IMR-90 (cell line): ENCODE measurements around the gene MMP24. TPM values are rescaled to one million over a fixed set of nuclear protein-coding genes. Genes with fewer than 3 reads are reported as not detected.

Experiments
- ATAC-seq: fragments of 200-7000 bp; cut with Tn5 transposase; 2 replicates; pipeline ENCODE4 v1.9.1; 2020; ENCODE audit warnings: low read depth, mild to moderate bottlenecking, moderate library complexity
- BruUV-seq: library from RNA; stranded (reverse); fragments of 400-500 nt; replicated peaks from 2 replicates; lab custom pipeline; 2021; lab: Mats Ljungman, UMichigan
- CTCF ChIA-PET: fragments of 300-600 bp; formaldehyde crosslinking; extraction: SDS; loops from one replicate; lab custom pipeline; 2021; ENCODE audit warnings: antibody characterized with exemption; lab: Yijun Ruan, JAX
- POLR2A ChIA-PET: fragments of 300-600 bp; sonication (Branson Sonifier 250); formaldehyde crosslinking; loops from one replicate; lab custom pipeline; 2022; ENCODE audit warnings: antibody characterized with exemption; ENCODE audit not compliant: unreplicated experiment; lab: Charles Lee
- DNase-seq: peaks from one replicate; pipeline ENCODE4 v3.0.0; 2013
- H2AFZ ChIP-seq: replicated peaks from 2 replicates; pipeline ENCODE3; 2013; ENCODE audit warnings: low read length, mild to moderate bottlenecking; ENCODE audit not compliant: poor library complexity
- H2AK5ac ChIP-seq: 2 replicates; pipeline ENCODE4 v1.6.1; 2013; ENCODE audit warnings: low read depth, low read length, inconsistent platforms
- H2AK9ac ChIP-seq: replicated peaks from 2 replicates; pipeline ENCODE3; 2013; ENCODE audit warnings: mild to moderate bottlenecking, low read depth, low read length, moderate library complexity; ENCODE audit not compliant: poor library complexity
- H2BK120ac ChIP-seq: 2 replicates; pipeline ENCODE4 v1.6.1; 2013; ENCODE audit warnings: low read depth, low read length, inconsistent platforms
- H2BK15ac ChIP-seq: 3 replicates; pipeline ENCODE4 v1.6.1; 2013; ENCODE audit warnings: low read depth, low read length, inconsistent platforms
- H2BK20ac ChIP-seq: 2 replicates; pipeline ENCODE4 v1.6.1; 2013; ENCODE audit warnings: low read depth, mild to moderate bottlenecking, inconsistent platforms, low read length, moderate library complexity
- H2BK5ac ChIP-seq: 2 replicates; pipeline ENCODE4 v1.6.1; 2013; ENCODE audit warnings: mild to moderate bottlenecking, low read depth, low read length, inconsistent platforms; ENCODE audit not compliant: poor library complexity, severe bottlenecking
- H3K14ac ChIP-seq: replicated peaks from 2 replicates; pipeline ENCODE4 v1.6.1; 2013; ENCODE audit warnings: low read depth, low read length, inconsistent platforms
- H3K18ac ChIP-seq: 2 replicates; pipeline ENCODE4 v1.6.1; 2013; ENCODE audit warnings: low read depth, low read length, control low read depth
- H3K23ac ChIP-seq: 2 replicates; pipeline ENCODE4 v1.6.1; 2013; ENCODE audit warnings: low read depth, low read length, inconsistent platforms
- H3K27ac ChIP-seq: 2 replicates; pipeline ENCODE4 v1.5.1; 2013; ENCODE audit warnings: mild to moderate bottlenecking, control low read depth, low read length; ENCODE audit not compliant: insufficient read depth
- H3K27me3 ChIP-seq: 2 replicates; pipeline ENCODE4 v1.6.1; 2013; ENCODE audit warnings: low read length; ENCODE audit not compliant: control insufficient read depth, insufficient read depth
- H3K36me3 ChIP-seq: 2 replicates; pipeline ENCODE4 v1.6.1; 2013; ENCODE audit warnings: low read length, mixed read lengths; ENCODE audit not compliant: control insufficient read depth, insufficient read depth
- H3K4ac ChIP-seq: 2 replicates; pipeline ENCODE4 v1.6.1; 2013; ENCODE audit warnings: low read depth, low read length, inconsistent platforms
- H3K4me1 ChIP-seq: 2 replicates; pipeline ENCODE4 v1.6.1; 2013; ENCODE audit warnings: low read length, mixed read lengths; ENCODE audit not compliant: control insufficient read depth, insufficient read depth
- H3K4me2 ChIP-seq: 2 replicates; pipeline ENCODE4 v1.6.1; 2013; ENCODE audit warnings: low read depth, mild to moderate bottlenecking, control low read depth, low read length, moderate library complexity
- H3K4me3 ChIP-seq: 2 replicates; pipeline ENCODE4 v1.5.1; 2013; ENCODE audit warnings: low read depth, mild to moderate bottlenecking, control low read depth, low read length, moderate library complexity; ENCODE audit not compliant: insufficient read depth
- H3K56ac ChIP-seq: 2 replicates; pipeline ENCODE4 v1.6.1; 2013; ENCODE audit warnings: low read length, inconsistent platforms; ENCODE audit not compliant: insufficient read depth; ENCODE audit errors: extremely low read depth
- H3K79me1 ChIP-seq, 2 experiments: 2 replicates each; pipeline ENCODE4 v1.6.1; 2013; ENCODE audit warnings: low read length in 2 of 2, inconsistent platforms in 1 of 2, low read depth in 1 of 2
- H3K9ac ChIP-seq: 2 replicates; pipeline ENCODE4 v1.6.1; 2013; ENCODE audit warnings: low read depth, low read length, control low read depth
- H3K9me1 ChIP-seq: 2 replicates; pipeline ENCODE4 v1.6.1; 2013; ENCODE audit warnings: low read length, inconsistent platforms; ENCODE audit not compliant: insufficient read depth
- H3K9me3 ChIP-seq: 2 replicates; pipeline ENCODE4 v1.6.1; 2013; ENCODE audit warnings: low read length; ENCODE audit not compliant: control insufficient read depth, insufficient read depth
- H4K20me1 ChIP-seq: 2 replicates; pipeline ENCODE4 v1.6.1; 2013; ENCODE audit warnings: low read length, inconsistent platforms; ENCODE audit not compliant: insufficient read depth
- H4K5ac ChIP-seq: 2 replicates; pipeline ENCODE4 v1.6.1; 2013; ENCODE audit warnings: mild to moderate bottlenecking, low read depth, low read length, control low read depth
- H4K8ac ChIP-seq, 2 experiments: 2 replicates each; pipeline ENCODE4 v1.6.1; 2013; ENCODE audit warnings: low read depth in 2 of 2, low read length in 2 of 2, control low read depth in 1 of 2, inconsistent platforms in 1 of 2
- H4K91ac ChIP-seq: 2 replicates; pipeline ENCODE4 v1.6.1; 2013; ENCODE audit warnings: low read depth, low read length, inconsistent platforms; ENCODE audit not compliant: insufficient read depth
- BHLHE40 ChIP-seq: fragments of 150-350 bp; IDR thresholded peaks from 2 replicates; pipeline ENCODE4 v1.6.1; 2016; ENCODE audit warnings: mild to moderate bottlenecking, low read depth, low read length
- CEBPB ChIP-seq: IDR thresholded peaks from 2 replicates; pipeline ENCODE4 v1.6.1; 2012; ENCODE audit warnings: low read depth, low read length, improper control_type of control experiment
- CHD1 ChIP-seq: IDR thresholded peaks from 2 replicates; pipeline ENCODE4 v1.6.1; 2012; ENCODE audit warnings: low read depth, low read length, improper control_type of control experiment
- CTCF ChIP-seq: conservative IDR thresholded peaks from 2 replicates; pipeline ENCODE4 v1.5.1; 2012; ENCODE audit warnings: mild to moderate bottlenecking, low read depth, low read length, improper control_type of control experiment
- ELK1 ChIP-seq: fragments of 150-350 bp; IDR thresholded peaks from 2 replicates; pipeline ENCODE4 v1.6.1; 2016; ENCODE audit warnings: low read depth, mild to moderate bottlenecking, low read length, moderate library complexity, borderline replicate concordance
- FOS ChIP-seq: fragments of 150-350 bp; IDR thresholded peaks from 2 replicates; pipeline ENCODE4 v1.6.1; 2016; ENCODE audit warnings: low read depth, low read length
- MAFK ChIP-seq: IDR thresholded peaks from 2 replicates; pipeline ENCODE4 v1.6.1; 2012; ENCODE audit warnings: low read depth, low read length, improper control_type of control experiment
- MAZ ChIP-seq: IDR thresholded peaks from 2 replicates; pipeline ENCODE4 v1.6.1; 2012; ENCODE audit warnings: low read depth, mild to moderate bottlenecking, low read length, improper control_type of control experiment, moderate library complexity, borderline replicate concordance
- MXI1 ChIP-seq: IDR thresholded peaks from 2 replicates; pipeline ENCODE4 v1.6.1; 2012; ENCODE audit warnings: low read depth, mild to moderate bottlenecking, low read length, moderate library complexity, borderline replicate concordance
- NFE2L2 ChIP-seq: fragments of 150-350 bp; IDR thresholded peaks from 2 replicates; pipeline ENCODE4 v1.6.1; 2016; ENCODE audit warnings: low read depth, mild to moderate bottlenecking, low read length
- POLR2A ChIP-seq: IDR thresholded peaks from 2 replicates; pipeline ENCODE4 v1.6.1; 2012; ENCODE audit warnings: mild to moderate bottlenecking, low read depth, low read length
- RAD21 ChIP-seq: IDR thresholded peaks from 2 replicates; pipeline ENCODE4 v1.6.1; 2012; ENCODE audit warnings: low read length, improper control_type of control experiment
- RCOR1 ChIP-seq: IDR thresholded peaks from 2 replicates; pipeline ENCODE4 v1.6.1; 2012; ENCODE audit warnings: mild to moderate bottlenecking, low read length, improper control_type of control experiment; ENCODE audit not compliant: insufficient replicate concordance
- RFX5 ChIP-seq: IDR thresholded peaks from 2 replicates; pipeline ENCODE4 v1.8.0; 2012; ENCODE audit warnings: low read depth, mild to moderate bottlenecking, low read length, moderate library complexity
- SMC3 ChIP-seq: fragments of 150-350 bp; IDR thresholded peaks from 2 replicates; pipeline ENCODE4 v1.6.1; 2016; ENCODE audit warnings: low read depth, mild to moderate bottlenecking, antibody characterized with exemption, low read length, moderate library complexity
- WGBS, 2 experiments: methylation state at CpG; one replicate each; pipeline versions ENCODE4 v1.1.5 to v1.1.7; 2013; ENCODE audit warnings: missing lambda C conversion rate in 2 of 2; ENCODE audit not compliant: insufficient read length in 1 of 2; ENCODE audit errors: extremely low coverage in 2 of 2; 5-methylcytosine and 5-hydroxymethylcytosine counted together
- dilution Hi-C: fragments of 300-500 bp; cut with HindIII; formaldehyde crosslinking; loops from one replicate; pipeline ENCODE4 v1.14.3; 2018; ENCODE audit warnings: low sequenced_read_pairs; ENCODE audit not compliant: unreplicated experiment
- in situ Hi-C: fragments of 300-500 bp; cut with MboI; formaldehyde crosslinking; loops from 3 replicates; pipeline ENCODE4 v1.14.3; 2019; ENCODE audit warnings: low sequenced_read_pairs, inconsistent platforms, mixed read lengths
- intact Hi-C: fragments of 100-400 bp; cut with micrococcal nuclease; formaldehyde crosslinking; loops from 2 replicates; pipeline ENCODE4 v1.10.0; 2022
- polyA plus RNA-seq, 3 experiments: library from polyadenylated mRNA; depleted of rRNA; stranded (reverse); fragments of >200 nt; gene quantifications; 2 replicates each; pipeline ENCODE4 v1.2.3, GENCODE V29; 2012; ENCODE audit warnings: low replicate concordance in 1 of 3
- total RNA-seq: library from RNA; depleted of rRNA; stranded (reverse); fragments of >200 nt; gene quantifications from 2 replicates; pipeline ENCODE4 v1.2.3, GENCODE V29; 2012
- TF ChIP-seq, protein P1 (sequence below): fragments of 150-350 bp; IDR thresholded peaks from 2 replicates; pipeline ENCODE4 v1.6.1; 2017; ENCODE audit warnings: mild to moderate bottlenecking, antibody characterized with exemption, low read length, low read depth

MMP24 gene
- total and polyA plus RNA-seq, 2 of the 4 experiments (the other 2 are of a cell fraction): 0.36 to 0.79 TPM

- Histone ChIP-seq H3K27ac (no peak overlapping the region), H4K5ac (no peak overlapping the region), H3K14ac (no peak overlapping the region), H4K91ac (no peak overlapping the region), H3K18ac (no peak overlapping the region), H3K23ac (no peak overlapping the region), H3K9me1 (no peaks in the 10 kb centered on the region), H2AK5ac (no peak overlapping the region), H3K4me1 (peaks cover 3% of the 10 kb centered on the region; the same call in 1 of the 2 replicates), H3K4me3 (no peak overlapping the region), H2BK20ac (no peak overlapping the region), H4K8ac (no peak overlapping the region), H3K4ac (no peak overlapping the region), H2BK120ac (no peak overlapping the region), H2BK5ac (no peak overlapping the region), H3K4me2 (no peak overlapping the region), H3K9me3 (no peaks in the 10 kb centered on the region), H2BK15ac (no peak overlapping the region), H4K20me1 (no peaks in the 10 kb centered on the region), H3K36me3 (no peaks in the 10 kb centered on the region), H2AK9ac (no peak overlapping the region), H3K79me1 (no peaks in the 10 kb centered on the region), H3K9ac (no peak overlapping the region), H3K27me3 (no peaks in the 10 kb centered on the region), H3K56ac (no peak overlapping the region), H2AFZ (no peak overlapping the region)
- intact Hi-C loops (loop anchor here (5.0 to 10.0 kb wide), 2 partner anchors 332 to 375 kb away; partner anchors contain the start of genes ACSS2 and GGT7), dilution Hi-C loops (no loop called here), in situ Hi-C loops (loop anchor here (10.0 kb wide), 1 partner anchor 62 kb away; the partner anchor contains the start of gene EDEM2)
- POLR2A ChIA-PET: no interaction called here
- ATAC-seq (no peak), DNase-seq (no peak)
- no TSS peak for BruUV-seq
- TF ChIP-seq CEBPB: no peak
- no peak for TF ChIP-seq NFE2L2
- TF ChIP-seq CTCF: no peak
- no peak for TF ChIP-seq MXI1
- TF ChIP-seq BHLHE40: no peak
- TF ChIP-seq, protein P1, sequence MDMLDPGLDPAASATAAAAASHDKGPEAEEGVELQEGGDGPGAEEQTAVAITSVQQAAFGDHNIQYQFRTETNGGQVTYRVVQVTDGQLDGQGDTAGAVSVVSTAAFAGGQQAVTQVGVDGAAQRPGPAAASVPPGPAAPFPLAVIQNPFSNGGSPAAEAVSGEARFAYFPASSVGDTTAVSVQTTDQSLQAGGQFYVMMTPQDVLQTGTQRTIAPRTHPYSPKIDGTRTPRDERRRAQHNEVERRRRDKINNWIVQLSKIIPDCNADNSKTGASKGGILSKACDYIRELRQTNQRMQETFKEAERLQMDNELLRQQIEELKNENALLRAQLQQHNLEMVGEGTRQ: no peak
- no peak for TF ChIP-seq MAZ
- no peak for TF ChIP-seq RAD21
- TF ChIP-seq SMC3: no peak
- no peak for TF ChIP-seq MAFK
- no peak for TF ChIP-seq CHD1
- TF ChIP-seq ELK1: no peak
- no peak for TF ChIP-seq FOS
- no peak for TF ChIP-seq RCOR1
- TF ChIP-seq POLR2A: no peak
- TF ChIP-seq RFX5: no peak
- CTCF ChIA-PET: no interaction called here
- WGBS, 2 experiments: no CpG with 5 or more reads among the region's 1 CpG
These were observed 19.7 kb upstream of the MMP24 start for GRCh38 chr20:35206802-35207201.
